ENCODE measurements around the gene SEMA4C.

- TF ChIP-seq CTCF (conservative IDR thresholded peaks at IDR 0.05) (no peak), ZFX (IDR thresholded peaks at IDR 0.05) (no peak)
These were observed 26.1 kb upstream of the SEMA4C start for GRCh38 chr2:96895746-96896651.

Measured in C4-2B (cell line).